OCI-LY7 (cell line): ENCODE results near the gene PUM1.

ENCODE experiments used
- CTCF ChIP-seq: fragments of 200-600 bp; sonication (generic); conservative IDR thresholded peaks from 2 replicates; pipeline ENCODE4 v1.5.1; 2014; ENCODE audit warnings: mild to moderate bottlenecking, antibody characterized with exemption, low read length, moderate library complexity, mixed read lengths
- EZH2phosphoT487 ChIP-seq: fragments of 200-600 bp; sonication (generic); IDR thresholded peaks from 2 replicates; pipeline ENCODE4 v1.6.1; 2018; ENCODE audit warnings: low read depth, borderline replicate concordance, mild to moderate bottlenecking, mixed run types, antibody characterized with exemption, low read length, moderate library complexity, mixed read lengths

- TF ChIP-seq CTCF: no peak
- no peak for TF ChIP-seq EZH2phosphoT487
These were observed 37.0 kb upstream of the PUM1 start for GRCh38 chr1:31102501-31102950.
